Measurements from ENCODE around the gene MS4A4A. TPM values are rescaled to one million over a fixed set of nuclear protein-coding genes. Genes with fewer than 3 reads are reported as not detected.
A peak's percentile ranks its signal among the peaks of the same experiment; 100 is the strongest.

MS4A4A gene
- total RNA-seq, 1 donor from 2014 or later, result not detected

DNA sequence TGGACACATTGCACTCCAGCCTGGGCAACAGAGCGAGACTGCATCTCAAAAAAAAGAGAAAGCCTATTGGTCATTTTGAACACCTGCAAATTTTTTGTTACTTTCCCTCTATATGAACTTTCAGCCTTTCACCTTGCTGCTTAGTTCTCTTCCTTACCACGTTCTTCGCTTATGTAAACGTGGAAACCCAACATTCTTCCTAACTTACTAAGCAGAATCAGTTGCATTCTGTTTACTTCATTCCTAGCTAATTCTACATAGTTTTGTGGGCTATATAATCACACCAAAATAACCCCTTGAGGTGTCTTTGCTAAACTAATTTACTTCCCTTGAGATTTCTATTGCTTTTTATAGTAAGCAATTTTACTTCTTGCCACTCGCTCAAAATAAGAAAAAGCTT lies 23.2 kb downstream of the MS4A4A start:
- Mint-ChIP-seq H3K27ac (ENCODE audit: unreplicated experiment) (no peak overlapping the region), H3K27me3 (ENCODE audit: low read depth) (peaks cover 2% of the 10 kb centered on the region), H3K4me1 (ENCODE audit: low read depth) (peaks cover 16% of the 10 kb centered on the region), H3K36me3 (ENCODE audit: low read depth) (no peaks in the 10 kb centered on the region), H3K4me3 (ENCODE audit: unreplicated experiment) (no peak overlapping the region), H3K9me3 (ENCODE audit: low read depth) (no peaks in the 10 kb centered on the region)
- TF ChIP-seq, protein P1, sequence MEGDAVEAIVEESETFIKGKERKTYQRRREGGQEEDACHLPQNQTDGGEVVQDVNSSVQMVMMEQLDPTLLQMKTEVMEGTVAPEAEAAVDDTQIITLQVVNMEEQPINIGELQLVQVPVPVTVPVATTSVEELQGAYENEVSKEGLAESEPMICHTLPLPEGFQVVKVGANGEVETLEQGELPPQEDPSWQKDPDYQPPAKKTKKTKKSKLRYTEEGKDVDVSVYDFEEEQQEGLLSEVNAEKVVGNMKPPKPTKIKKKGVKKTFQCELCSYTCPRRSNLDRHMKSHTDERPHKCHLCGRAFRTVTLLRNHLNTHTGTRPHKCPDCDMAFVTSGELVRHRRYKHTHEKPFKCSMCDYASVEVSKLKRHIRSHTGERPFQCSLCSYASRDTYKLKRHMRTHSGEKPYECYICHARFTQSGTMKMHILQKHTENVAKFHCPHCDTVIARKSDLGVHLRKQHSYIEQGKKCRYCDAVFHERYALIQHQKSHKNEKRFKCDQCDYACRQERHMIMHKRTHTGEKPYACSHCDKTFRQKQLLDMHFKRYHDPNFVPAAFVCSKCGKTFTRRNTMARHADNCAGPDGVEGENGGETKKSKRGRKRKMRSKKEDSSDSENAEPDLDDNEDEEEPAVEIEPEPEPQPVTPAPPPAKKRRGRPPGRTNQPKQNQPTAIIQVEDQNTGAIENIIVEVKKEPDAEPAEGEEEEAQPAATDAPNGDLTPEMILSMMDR (IDR thresholded peaks at IDR 0.05), result no peak
- DNase-seq (ENCODE audit: low spot score), result no peak

DNA sequence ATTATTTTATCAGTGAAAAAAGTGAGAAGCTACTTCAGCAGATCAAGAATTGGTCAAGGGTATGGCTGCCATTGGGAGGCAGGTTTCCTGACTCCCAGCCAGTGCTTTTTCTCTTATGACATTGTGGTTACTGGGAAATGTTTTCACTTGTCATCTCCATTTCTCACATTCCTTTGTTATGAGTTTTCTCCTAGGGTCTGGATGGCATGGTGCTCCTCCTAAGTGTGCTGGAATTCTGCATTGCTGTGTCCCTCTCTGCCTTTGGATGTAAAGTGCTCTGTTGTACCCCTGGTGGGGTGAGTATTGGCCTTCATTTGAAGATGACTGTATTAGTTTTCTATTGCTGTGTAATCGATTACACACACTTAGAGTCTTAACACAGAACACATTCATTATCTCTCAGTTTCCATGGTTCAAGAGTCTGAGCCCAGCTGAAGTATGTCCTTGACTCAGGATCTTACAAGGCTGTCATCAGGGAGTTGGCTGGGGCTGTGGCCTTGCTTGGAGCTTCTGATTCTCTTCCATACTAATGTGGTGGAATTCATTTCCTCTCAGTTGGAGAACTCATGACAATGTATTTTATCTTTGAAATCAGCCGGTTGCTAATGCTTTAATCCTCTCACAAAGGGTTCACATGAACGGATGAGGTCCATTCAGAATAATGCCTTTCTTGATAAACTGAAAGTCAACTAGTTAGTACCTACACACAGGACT lies 25.6 kb downstream of the MS4A4A start:
- Mint-ChIP-seq H3K27me3 (ENCODE audit: low read depth) (no peaks in the 10 kb centered on the region), H3K36me3 (ENCODE audit: low read depth) (no peaks in the 10 kb centered on the region), H3K4me1 (ENCODE audit: low read depth) (peaks cover 21% of the 10 kb centered on the region), H3K9me3 (ENCODE audit: low read depth) (no peaks in the 10 kb centered on the region), H3K27ac (ENCODE audit: unreplicated experiment) (peak overlapping the region; percentile 89), H3K4me3 (ENCODE audit: unreplicated experiment) (no peak overlapping the region)
- TF ChIP-seq, protein P1 (IDR thresholded peaks at IDR 0.05), result no peak
- DNase-seq (ENCODE audit: low spot score), result no peak

DNA sequence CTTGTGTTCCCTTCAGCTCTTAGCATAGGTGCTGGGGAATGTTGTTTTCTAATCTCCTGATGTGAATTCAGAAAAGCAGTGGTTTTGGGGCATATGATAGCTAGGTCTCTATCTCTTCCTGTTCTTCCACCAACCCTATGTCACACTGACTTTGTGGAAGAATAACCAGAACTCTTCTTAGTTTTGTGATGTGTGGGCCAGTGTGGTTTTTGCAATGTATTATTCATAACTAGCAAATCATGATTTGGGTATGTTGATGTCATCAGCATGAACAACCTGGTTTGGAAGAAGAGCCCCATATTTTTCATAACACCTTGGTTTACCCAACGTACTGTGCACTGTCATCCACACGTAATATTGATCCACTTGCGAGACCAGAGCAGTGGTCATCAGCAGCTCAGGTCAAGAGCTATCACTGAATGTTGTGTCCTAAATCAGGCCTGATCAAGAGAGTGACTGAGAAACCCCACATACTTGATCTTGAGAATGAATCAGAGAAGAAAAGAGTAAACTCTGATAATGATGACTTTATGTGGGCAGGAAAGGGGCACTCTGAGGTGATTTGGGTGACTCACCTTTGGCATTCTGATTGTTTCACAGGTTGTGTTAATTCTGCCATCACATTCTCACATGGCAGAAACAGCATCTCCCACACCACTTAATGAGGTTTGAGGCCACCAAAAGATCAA lies 27.2 kb downstream of the MS4A4A start:
- H3K4me3 Mint-ChIP-seq (ENCODE audit: unreplicated experiment), result no peak overlapping the region
- peaks cover 21% of the 10 kb centered on the region for H3K4me1 Mint-ChIP-seq (ENCODE audit: low read depth)
- H3K27me3 Mint-ChIP-seq (ENCODE audit: low read depth), result no peaks in the 10 kb centered on the region
- H3K27ac Mint-ChIP-seq (ENCODE audit: unreplicated experiment), result no peak overlapping the region
- no peak for DNase-seq (ENCODE audit: low spot score)
- no peaks in the 10 kb centered on the region for H3K36me3 Mint-ChIP-seq (ENCODE audit: low read depth)
- H3K9me3 Mint-ChIP-seq (ENCODE audit: low read depth), result no peaks in the 10 kb centered on the region
- TF ChIP-seq, protein P1 (IDR thresholded peaks at IDR 0.05), result no peak

DNA sequence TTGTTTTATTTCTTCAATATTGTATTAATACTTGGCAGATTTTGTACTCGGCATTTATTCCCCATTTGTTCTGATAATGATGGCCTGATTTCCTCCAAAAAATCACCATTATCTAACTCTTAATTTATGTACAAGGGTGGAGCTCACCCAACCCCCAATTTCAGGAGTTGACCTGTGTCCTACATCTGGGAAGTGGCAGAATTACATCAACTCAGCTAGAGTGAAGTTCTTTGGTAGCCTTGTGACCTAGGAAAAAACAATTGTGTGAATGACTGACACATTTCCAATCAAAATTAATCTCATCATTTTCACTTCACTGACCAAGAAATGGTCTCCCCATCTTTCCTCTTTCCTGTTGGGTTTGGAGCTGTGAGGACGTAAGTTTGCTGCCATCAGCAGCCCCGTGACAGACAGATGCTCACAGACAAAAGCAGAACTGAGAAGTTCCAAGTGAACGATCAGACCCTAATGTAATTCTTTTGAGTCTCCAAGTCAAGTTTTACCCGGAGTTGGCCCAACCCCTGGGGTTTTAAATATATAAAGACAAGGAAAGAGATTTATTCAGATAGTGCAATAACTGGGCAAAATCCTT lies 30.0 kb downstream of the MS4A4A start:
- TF ChIP-seq, protein P1 (IDR thresholded peaks at IDR 0.05), result no peak
- Mint-ChIP-seq H3K9me3 (ENCODE audit: low read depth) (no peaks in the 10 kb centered on the region), H3K27ac (ENCODE audit: unreplicated experiment) (no peak overlapping the region), H3K4me1 (ENCODE audit: low read depth) (peaks cover 18% of the 10 kb centered on the region), H3K36me3 (ENCODE audit: low read depth) (no peaks in the 10 kb centered on the region), H3K4me3 (ENCODE audit: unreplicated experiment) (no peak overlapping the region), H3K27me3 (ENCODE audit: low read depth) (no peaks in the 10 kb centered on the region)
- no peak for DNase-seq (ENCODE audit: low spot score)

DNA sequence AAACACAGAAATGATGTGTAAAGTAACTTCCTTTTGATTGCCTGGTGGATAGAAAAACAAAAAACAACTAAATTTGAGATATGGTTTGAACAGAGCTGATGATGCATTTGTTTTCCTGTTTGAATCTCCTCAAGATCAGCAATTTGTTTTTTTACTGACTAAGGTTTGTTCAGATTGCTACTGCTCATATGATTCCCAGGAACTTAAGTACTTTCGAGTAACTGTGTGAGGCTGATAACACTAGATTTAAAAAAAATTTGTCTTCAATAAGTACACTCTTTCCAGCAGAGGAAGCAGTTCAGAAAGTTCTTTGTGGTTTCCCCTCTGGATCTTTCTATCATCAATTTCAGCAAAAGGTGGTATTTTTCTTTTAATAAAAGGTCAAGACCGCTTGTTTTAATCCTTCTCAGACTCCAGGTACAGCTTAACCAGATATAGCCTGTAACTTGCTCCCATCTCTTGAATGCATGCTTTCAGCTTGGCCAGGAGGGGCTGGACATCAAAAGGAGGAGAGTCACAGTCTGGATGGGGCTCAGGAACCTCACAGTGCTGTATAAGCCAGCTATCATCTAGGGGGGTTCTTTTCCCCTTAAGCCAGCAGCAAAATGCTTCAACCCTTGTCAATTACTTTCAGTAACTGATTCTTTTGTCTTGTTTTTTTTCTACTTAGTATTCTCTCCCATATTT lies 34.3 kb downstream of the MS4A4A start:
- TF ChIP-seq, protein P1 (IDR thresholded peaks at IDR 0.05), result no peak
- Mint-ChIP-seq H3K9me3 (ENCODE audit: low read depth) (peaks cover 8% of the 10 kb centered on the region), H3K27ac (ENCODE audit: unreplicated experiment) (no peak overlapping the region), H3K27me3 (ENCODE audit: low read depth) (peaks cover 1% of the 10 kb centered on the region), H3K4me1 (ENCODE audit: low read depth) (no peaks in the 10 kb centered on the region), H3K36me3 (ENCODE audit: low read depth) (no peaks in the 10 kb centered on the region), H3K4me3 (ENCODE audit: unreplicated experiment) (no peak overlapping the region)
- DNase-seq (ENCODE audit: low spot score), result no peak
